Measurements from ENCODE around the gene ADAMTS16. TPM values are rescaled to one million over a fixed set of nuclear protein-coding genes. Genes with fewer than 3 reads are reported as not detected.

Gene ADAMTS16
- total and polyA plus RNA-seq, 9 of the 15 experiments (the other 6 are each of a cell fraction or from before 2014, with no cell fraction given): not detected

- TF ChIP-seq ZNF57 (CRISPR knock-in tag; IDR thresholded peaks at IDR 0.05): no peak
- no peak for TF ChIP-seq IFI16 (CRISPR knock-in tag; IDR thresholded peaks at IDR 0.05)
- TF ChIP-seq TFAM (CRISPR knock-in tag; conservative IDR thresholded peaks at IDR 0.05): no peak
- TF ChIP-seq, protein P1, sequence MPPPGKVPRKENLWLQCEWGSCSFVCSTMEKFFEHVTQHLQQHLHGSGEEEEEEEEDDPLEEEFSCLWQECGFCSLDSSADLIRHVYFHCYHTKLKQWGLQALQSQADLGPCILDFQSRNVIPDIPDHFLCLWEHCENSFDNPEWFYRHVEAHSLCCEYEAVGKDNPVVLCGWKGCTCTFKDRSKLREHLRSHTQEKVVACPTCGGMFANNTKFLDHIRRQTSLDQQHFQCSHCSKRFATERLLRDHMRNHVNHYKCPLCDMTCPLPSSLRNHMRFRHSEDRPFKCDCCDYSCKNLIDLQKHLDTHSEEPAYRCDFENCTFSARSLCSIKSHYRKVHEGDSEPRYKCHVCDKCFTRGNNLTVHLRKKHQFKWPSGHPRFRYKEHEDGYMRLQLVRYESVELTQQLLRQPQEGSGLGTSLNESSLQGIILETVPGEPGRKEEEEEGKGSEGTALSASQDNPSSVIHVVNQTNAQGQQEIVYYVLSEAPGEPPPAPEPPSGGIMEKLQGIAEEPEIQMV (tag; conservative IDR thresholded peaks at IDR 0.05; ENCODE audit: low read depth): no peak
- TF ChIP-seq ZBTB33 (CRISPR knock-in tag; IDR thresholded peaks at IDR 0.05): no peak
- no peak for TF ChIP-seq ZSCAN32 (CRISPR knock-in tag; IDR thresholded peaks at IDR 0.05)
- H3K4me3 ChIP-seq: no peak overlapping the region
- H3K27ac ChIP-seq (ENCODE audit: extremely low read depth, low read depth, low read length): no peak overlapping the region
- H3K9me1 ChIP-seq (ENCODE audit: control insufficient read depth, insufficient read depth, low read length): no peaks in the 10 kb centered on the region
- no peaks in the 10 kb centered on the region for H4K20me1 ChIP-seq (replicated peaks; ENCODE audit: control insufficient read depth, insufficient read depth, low read length)
- peaks cover 0 to 2% of the 10 kb centered on the region in 2 experiments; a peak in 2 of 5 replicates for H3K4me1 ChIP-seq (replicated peaks in 1 of 2; ENCODE audit: control insufficient read depth in 2 of 2, insufficient read depth in 2 of 2, low read length in 2 of 2)
- no peaks in the 10 kb centered on the region for H3K36me3 ChIP-seq (ENCODE audit: control insufficient read depth, insufficient read depth, low read length)
- ChIA-PET CTCF (ENCODE audit: low intra/inter-chr PET ratio) (no interaction called here), POLR2A (interaction anchor here (1.1 kb wide), 1 partner anchor 15 kb away, joined by 3 read pairs; no protein-coding TSS in a partner anchor)
- peaks cover 6 to 31% of the 10 kb centered on the region in 2 experiments; a peak in 3 of 5 replicates for H3K27me3 ChIP-seq (ENCODE audit: control insufficient read depth in 2 of 2, insufficient read depth in 2 of 2, low read length in 2 of 2)
- H3K9ac ChIP-seq (ENCODE audit: insufficient read depth in 1 of 2, low read depth in 2 of 2, low read length in 2 of 2): no peak overlapping the region
- BruUV-seq (replicated peaks): no TSS peak
- intact Hi-C loops (cut with micrococcal nuclease) (no loop called here), in situ Hi-C loops (cut with MboI) (no loop called here)
- FAIRE-seq (no peak), DNase-seq (ENCODE audit: extremely low read depth in 1 of 4, low spot score in 3 of 4) (no peak), ATAC-seq (no peak)
- no peaks in the 10 kb centered on the region for H3K79me2 ChIP-seq (ENCODE audit: control insufficient read depth, insufficient read depth, low read length)
- no peak overlapping the region for H2AFZ ChIP-seq (ENCODE audit: low read depth, low read length)
- H3K4me2 ChIP-seq (ENCODE audit: insufficient read depth, low read length): no peak overlapping the region
- no peaks in the 10 kb centered on the region for H3K9me3 ChIP-seq (replicated peaks; ENCODE audit: control insufficient read depth, insufficient read depth, low read depth, low read length)
Measured at GRCh38 chr5:5335107-5335506, 195.0 kb downstream of the ADAMTS16 start.
